CD14-positive monocyte (primary cell): ENCODE results near the gene PLA2G4A. TPM values are rescaled to one million over a fixed set of nuclear protein-coding genes. Genes with fewer than 3 reads are reported as not detected.

ENCODE experiments used
- DNase-seq, 3 donors: peaks; one replicate each; pipeline ENCODE4 v3.0.0-alpha.2; 2011 to 2022
- H2AFZ ChIP-seq: 2 replicates; pipeline ENCODE4 v1.6.0; 2012; ENCODE audit warnings: mild to moderate bottlenecking, low read depth, low read length, inconsistent platforms; ENCODE audit not compliant: insufficient read depth, poor library complexity, severe bottlenecking
- H3K27ac ChIP-seq, 2 donors: 1 replicate in 1 of 2; 2 replicates in 1 of 2; pipeline ENCODE4 v1.5.1; 2012 to 2013; ENCODE audit warnings: low read length in 2 of 2, control low read depth in 1 of 2, inconsistent platforms in 1 of 2, low read depth in 1 of 2, mild to moderate bottlenecking in 1 of 2
- H3K27me3 ChIP-seq, 2 donors: one replicate each; pipeline versions ENCODE4 v1.6.0 to v1.6.1; 2011 to 2013; ENCODE audit warnings: low read length in 2 of 2; ENCODE audit not compliant: control insufficient read depth in 2 of 2, insufficient read depth in 2 of 2
- H3K36me3 ChIP-seq, 2 donors: replicated peaks in 1 of 2; 1 replicate in 1 of 2; 2 replicates in 1 of 2; pipeline versions ENCODE4 v1.5.1 to v1.6.1; 2012 to 2013; ENCODE audit warnings: low read length in 2 of 2, control low read depth in 1 of 2, inconsistent platforms in 1 of 2, mild to moderate bottlenecking in 1 of 2; ENCODE audit not compliant: insufficient read depth in 2 of 2, control insufficient read depth in 1 of 2
- H3K4me1 ChIP-seq, 2 donors: 1 replicate in 1 of 2; 2 replicates in 1 of 2; pipeline versions ENCODE4 v1.5.1 to v1.6.1; 2012 to 2013; ENCODE audit warnings: low read length in 2 of 2, control low read depth in 1 of 2, inconsistent platforms in 1 of 2, mild to moderate bottlenecking in 1 of 2, moderate library complexity in 1 of 2; ENCODE audit not compliant: insufficient read depth in 2 of 2, control insufficient read depth in 1 of 2
- H3K4me2 ChIP-seq: replicated peaks from 2 replicates; pipeline ENCODE3; 2012; ENCODE audit warnings: low read length, moderate library complexity, mild to moderate bottlenecking; ENCODE audit not compliant: poor library complexity, severe bottlenecking; ENCODE audit errors: extremely low read depth
- H3K4me3 ChIP-seq, 3 experiments: fragments of 200-600 bp in 1 of 3; sonication (generic) in 1 of 3; replicated peaks in 1 of 3; 1 replicate in 2 of 3; 2 replicates in 1 of 3; pipeline ENCODE4 v1.5.1; 2011 to 2013; ENCODE audit warnings: low read length in 3 of 3, mild to moderate bottlenecking in 3 of 3, control low read depth in 2 of 3, low read depth in 2 of 3, inconsistent platforms in 1 of 3, moderate library complexity in 1 of 3
- H3K79me2 ChIP-seq: 2 replicates; pipeline ENCODE4 v1.6.0; 2012; ENCODE audit warnings: mild to moderate bottlenecking, control low read depth, inconsistent platforms, low read length, moderate library complexity; ENCODE audit not compliant: insufficient read depth
- H3K9ac ChIP-seq: 2 replicates; pipeline ENCODE4 v1.6.0; 2017; ENCODE audit warnings: low read length, mild to moderate bottlenecking; ENCODE audit not compliant: insufficient read depth, poor library complexity, severe bottlenecking
- H3K9me3 ChIP-seq, 2 donors: replicated peaks in 1 of 2; 1 replicate in 1 of 2; 2 replicates in 1 of 2; pipeline versions ENCODE4 v1.5.1 to v1.6.1; 2012 to 2013; ENCODE audit warnings: low read length in 2 of 2, control low read depth in 1 of 2; ENCODE audit not compliant: control insufficient read depth in 1 of 2, insufficient read depth in 1 of 2
- H4K20me1 ChIP-seq: 2 replicates; pipeline ENCODE4 v1.6.0; 2012; ENCODE audit warnings: mild to moderate bottlenecking, low read length, control low read depth, moderate library complexity; ENCODE audit not compliant: insufficient read depth
- H3K27ac Mint-ChIP-seq, 7 donors: one replicate each; pipeline ENCODE4 v1.8.0; 2020; ENCODE audit warnings: mild to moderate bottlenecking in 7 of 7, mixed read lengths in 7 of 7, moderate library complexity in 6 of 7, inconsistent platforms in 2 of 7
- H3K27me3 Mint-ChIP-seq, 3 donors: one replicate each; pipeline ENCODE4 v1.8.0; 2021 to 2022; ENCODE audit warnings: low read depth in 3 of 3, mild to moderate bottlenecking in 3 of 3, mixed read lengths in 3 of 3, moderate library complexity in 3 of 3, inconsistent platforms in 1 of 3
- H3K36me3 Mint-ChIP-seq, 2 donors: one replicate each; pipeline ENCODE4 v1.8.0; 2020; ENCODE audit warnings: mixed read lengths in 2 of 2, inconsistent platforms in 1 of 2, mild to moderate bottlenecking in 1 of 2
- H3K4me1 Mint-ChIP-seq: one replicate; pipeline ENCODE4 v1.8.0; 2020; ENCODE audit warnings: mild to moderate bottlenecking, mixed read lengths
- H3K4me3 Mint-ChIP-seq, 2 donors: one replicate each; pipeline ENCODE4 v1.8.0; 2020; ENCODE audit warnings: mild to moderate bottlenecking in 2 of 2, mixed read lengths in 2 of 2, moderate library complexity in 1 of 2
- H3K9me3 Mint-ChIP-seq, 7 donors: one replicate each; pipeline ENCODE4 v1.8.0; 2020 to 2022; ENCODE audit warnings: mixed read lengths in 7 of 7, mild to moderate bottlenecking in 6 of 7, moderate library complexity in 6 of 7, inconsistent platforms in 2 of 7
- CTCF ChIP-seq: fragments of 200-600 bp; IDR thresholded peaks from one replicate; pipeline ENCODE4 v1.8.0; 2022; ENCODE audit warnings: antibody characterized with exemption, mild to moderate bottlenecking
- WGBS: methylation state at CpG from one replicate; pipeline ENCODE4 v1.1.5; 2013; ENCODE audit warnings: missing lambda C conversion rate; ENCODE audit not compliant: insufficient coverage; 5-methylcytosine and 5-hydroxymethylcytosine counted together
- intact Hi-C, 2 donors: fragments of 100-400 bp; cut with micrococcal nuclease; formaldehyde crosslinking; loops; one replicate each; pipeline versions ENCODE4 v1.15.0 to v1.15.1; 2023
- polyA plus RNA-seq, 3 donors: library from polyadenylated mRNA; depleted of rRNA in 1 of 3; unstranded in 2 of 3; stranded (reverse) in 1 of 3; fragments of 300-500 nt in 2 of 3; fragments of >200 nt in 1 of 3; fragmentation: Illumina TruSeq in 2 of 3; gene quantifications; 1 replicate in 2 of 3; 2 replicates in 1 of 3; pipeline ENCODE4 v1.2.3, GENCODE V29; 2012 to 2021

Gene PLA2G4A
- polyA plus RNA-seq, 3 donors = 1.4 to 4.5 (median 4.1) TPM

DNA sequence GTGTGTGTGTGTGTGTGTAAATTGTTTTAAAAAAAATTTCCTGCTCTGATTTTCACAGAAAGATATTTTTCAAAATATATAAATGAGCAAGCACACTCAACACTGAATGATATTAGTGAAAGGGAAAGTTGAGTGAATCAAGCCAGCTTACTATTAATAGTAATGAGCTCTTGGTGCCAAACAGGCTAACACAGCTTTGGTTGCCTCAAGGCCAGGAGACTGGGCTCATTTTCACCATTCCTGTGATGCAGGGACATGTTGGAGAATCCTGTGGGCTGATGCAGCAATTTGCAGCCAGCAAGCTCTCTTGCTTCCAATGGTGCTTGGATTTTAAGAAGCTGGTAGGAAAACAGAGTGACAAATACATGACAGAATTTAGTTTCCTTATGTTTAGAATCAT is 30.2 kb downstream of the PLA2G4A start:
- intact Hi-C loops = no loop called here
- Histone ChIP-seq H3K36me3 (peaks cover 21 to 34% of the 10 kb centered on the region in 2 donors), H3K27me3 (no peaks in the 10 kb centered on the region), H3K4me3 (no peak overlapping the region), H3K4me2 (no peak overlapping the region), H3K9me3 (no peaks in the 10 kb centered on the region), H3K79me2 (peaks cover 23% of the 10 kb centered on the region), H3K9ac (no peak overlapping the region), H4K20me1 (no peaks in the 10 kb centered on the region), H2AFZ (no peak overlapping the region), H3K27ac (peak overlapping the region in 1 of 2 donors; percentile 18), H3K4me1 (no peaks in the 10 kb centered on the region)
- no peak for TF ChIP-seq CTCF
- peaks cover 0 to 3% (median 0%) of the 10 kb centered on the region in 3 donors for H3K27me3 Mint-ChIP-seq
- H3K27ac Mint-ChIP-seq = peak overlapping the region in 3 of 7 donors; percentile 25 to 69 (median 66)
- H3K36me3 Mint-ChIP-seq = peaks cover 26 to 39% of the 10 kb centered on the region in 2 donors
- H3K4me1 Mint-ChIP-seq = peaks cover 3% of the 10 kb centered on the region
- no peak for DNase-seq
- no peak overlapping the region for H3K4me3 Mint-ChIP-seq
- H3K9me3 Mint-ChIP-seq = peaks cover 0 to 4% (median 0%) of the 10 kb centered on the region in 7 donors

DNA sequence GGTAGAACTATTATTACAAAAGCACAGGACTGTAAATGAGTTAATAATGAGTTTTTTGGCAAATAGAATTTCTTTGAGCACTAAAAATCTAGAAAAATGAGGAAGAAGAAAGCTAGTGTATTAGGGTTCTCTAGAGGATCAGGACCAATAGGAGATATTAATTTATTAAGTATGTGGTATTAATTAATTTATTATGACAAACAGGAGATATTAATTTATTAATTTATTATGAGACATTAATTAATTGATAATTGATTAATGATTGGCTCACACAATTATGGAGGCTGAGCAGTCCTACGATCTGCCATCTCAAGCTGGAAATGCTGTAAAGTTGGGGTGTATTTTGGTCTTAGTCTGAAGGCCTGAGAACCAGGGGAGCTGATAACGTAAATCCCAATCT is 31.2 kb downstream of the PLA2G4A start:
- Histone ChIP-seq H3K4me2 (no peak overlapping the region), H3K9ac (no peak overlapping the region), H4K20me1 (no peaks in the 10 kb centered on the region), H3K4me1 (no peaks in the 10 kb centered on the region), H3K36me3 (peaks cover 17 to 30% of the 10 kb centered on the region in 2 donors), H3K4me3 (no peak overlapping the region), H3K27me3 (no peaks in the 10 kb centered on the region), H3K9me3 (no peaks in the 10 kb centered on the region), H3K27ac (no peak overlapping the region), H3K79me2 (peaks cover 24% of the 10 kb centered on the region), H2AFZ (no peak overlapping the region)
- Mint-ChIP-seq H3K27me3 (peaks cover 0 to 3% (median 0%) of the 10 kb centered on the region in 3 donors), H3K9me3 (peaks cover 0 to 4% (median 0%) of the 10 kb centered on the region in 7 donors), H3K36me3 (peaks cover 24 to 36% of the 10 kb centered on the region in 2 donors), H3K4me3 (no peak overlapping the region), H3K27ac (peak overlapping the region in 1 of 7 donors; percentile 47), H3K4me1 (peaks cover 7% of the 10 kb centered on the region)
- DNase-seq = no peak
- no peak for TF ChIP-seq CTCF
- 100% methylated on average over 1 of the region's 2 CpGs for WGBS
- intact Hi-C loops = no loop called here
